Neural cell (in vitro differentiated cells): ENCODE data around the gene PFKFB3. TPM values are rescaled to one million over a fixed set of nuclear protein-coding genes. Genes with fewer than 3 reads are reported as not detected.

Experiments used
- H2AFZ ChIP-seq: fragments of 200-600, 300-800 bp; sonication (generic), shearing (Covaris generic); 2 replicates; pipeline ENCODE4 v1.6.0; 2014; ENCODE audit warnings: low read depth, mild to moderate bottlenecking, antibody characterized with exemption, low read length, moderate library complexity
- H3F3A ChIP-seq: fragments of 200-600 bp; shearing (Covaris generic); 2 replicates; pipeline ENCODE4 v1.6.1; 2016; ENCODE audit warnings: mild to moderate bottlenecking, moderate library complexity, mixed read lengths, antibody characterized with exemption, low read length; ENCODE audit not compliant: insufficient read depth, poor library complexity, severe bottlenecking
- H3K27ac ChIP-seq: fragments of 200-600, 300-800 bp; sonication (generic), shearing (Covaris generic); 2 replicates; pipeline ENCODE4 v1.5.1; 2014; ENCODE audit warnings: mild to moderate bottlenecking, low read length, moderate library complexity
- H3K27me3 ChIP-seq: fragments of 300-800, 200-600 bp; sonication (generic), shearing (Covaris generic); 2 replicates; pipeline ENCODE4 v1.6.0; 2014; ENCODE audit warnings: mild to moderate bottlenecking, low read depth, low read length, moderate library complexity; ENCODE audit not compliant: insufficient read depth
- H3K36me3 ChIP-seq: fragments of 300-800, 200-600 bp; sonication (generic), shearing (Covaris generic); 2 replicates; pipeline ENCODE4 v1.5.1; 2014; ENCODE audit warnings: mild to moderate bottlenecking, antibody characterized with exemption, low read length, moderate library complexity; ENCODE audit not compliant: insufficient read depth
- H3K4me2 ChIP-seq: fragments of 300-800, 200-600 bp; sonication (generic), shearing (Covaris generic); 2 replicates; pipeline ENCODE4 v1.6.0; 2014; ENCODE audit warnings: mild to moderate bottlenecking, low read length
- H3K4me3 ChIP-seq: fragments of 300-800, 200-600 bp; sonication (generic), shearing (Covaris generic); 2 replicates; pipeline ENCODE4 v1.5.1; 2014; ENCODE audit warnings: mild to moderate bottlenecking, low read length, moderate library complexity
- H3K79me2 ChIP-seq: fragments of 200-600 bp; shearing (Covaris generic); replicated peaks from 2 replicates; pipeline ENCODE4 v1.6.0; 2014; ENCODE audit warnings: mild to moderate bottlenecking, low read length, moderate library complexity; ENCODE audit not compliant: insufficient read depth
- H3K9ac ChIP-seq: fragments of 300-800, 200-600 bp; sonication (generic), shearing (Covaris generic); 2 replicates; pipeline ENCODE4 v1.6.1; 2016; ENCODE audit warnings: mild to moderate bottlenecking, low read length, mixed read lengths
- H3K9me2 ChIP-seq: fragments of 200-600 bp; shearing (Covaris generic); 2 replicates; pipeline ENCODE4 v1.6.1; 2016; ENCODE audit warnings: mild to moderate bottlenecking, low read length, mixed read lengths; ENCODE audit not compliant: insufficient read depth
- H3K9me3 ChIP-seq: fragments of 200-600, 300-800 bp; sonication (generic), shearing (Covaris generic); 2 replicates; pipeline ENCODE4 v1.6.1; 2016; ENCODE audit warnings: mild to moderate bottlenecking, mixed run types, low read length, moderate library complexity, mixed read lengths
- H4K20me1 ChIP-seq: fragments of 200-600 bp; shearing (Covaris generic); 2 replicates; pipeline ENCODE4 v1.6.1; 2016; ENCODE audit warnings: mild to moderate bottlenecking, mixed run types; ENCODE audit not compliant: insufficient read depth
- CTCF ChIP-seq: fragments of 450-650 bp; IDR thresholded peaks from 2 replicates; pipeline ENCODE4 v1.5.1; 2014; ENCODE audit warnings: antibody characterized with exemption, mild to moderate bottlenecking, moderate library complexity; ENCODE audit not compliant: poor library complexity, severe bottlenecking
- EP300 ChIP-seq: fragments of 450-650 bp; conservative IDR thresholded peaks from 2 replicates; pipeline ENCODE4 v1.6.1; 2014; ENCODE audit warnings: antibody characterized with exemption, mild to moderate bottlenecking, moderate library complexity; ENCODE audit not compliant: poor library complexity, severe bottlenecking
- EZH2 ChIP-seq: fragments of 200-600, 300-800 bp; shearing (Covaris generic), sonication (generic); IDR thresholded peaks from 2 replicates; pipeline ENCODE4 v1.6.1; 2014; ENCODE audit warnings: antibody characterized with exemption, low read length, borderline replicate concordance, mild to moderate bottlenecking; ENCODE audit not compliant: insufficient read depth, poor library complexity, severe bottlenecking
- MXI1 ChIP-seq: fragments of 450-650 bp; conservative IDR thresholded peaks from 2 replicates; pipeline ENCODE4 v1.6.1; 2014; ENCODE audit warnings: antibody characterized with exemption, mild to moderate bottlenecking; ENCODE audit not compliant: poor library complexity, severe bottlenecking
- POLR2AphosphoS5 ChIP-seq: IDR thresholded peaks from 2 replicates; pipeline ENCODE4 v1.6.1; 2012
- RAD21 ChIP-seq: fragments of 450-650 bp; conservative IDR thresholded peaks from 2 replicates; pipeline ENCODE4 v1.6.1; 2014; ENCODE audit warnings: antibody characterized with exemption, mild to moderate bottlenecking, moderate library complexity
- REST ChIP-seq: IDR thresholded peaks from 2 replicates; pipeline ENCODE4 v1.6.1; 2012; ENCODE audit warnings: borderline replicate concordance
- SMC3 ChIP-seq: fragments of 450-650 bp; conservative IDR thresholded peaks from 2 replicates; pipeline ENCODE4 v1.6.1; 2014; ENCODE audit warnings: antibody characterized with exemption, mild to moderate bottlenecking, moderate library complexity; ENCODE audit not compliant: poor library complexity
- TAF1 ChIP-seq: IDR thresholded peaks from 2 replicates; pipeline ENCODE4 v1.6.1; 2012; ENCODE audit warnings: low read depth
- polyA plus RNA-seq: library from polyadenylated mRNA; depleted of rRNA; stranded (reverse); fragments of >200 nt; gene quantifications from 2 replicates; pipeline ENCODE4 v1.2.3, GENCODE V29; 2014

Gene PFKFB3
- polyA plus RNA-seq, 1 donor from 2014 or later: 33.4 TPM

- Histone ChIP-seq H3K4me2 (no peak overlapping the region), H3K9me3 (no peaks in the 10 kb centered on the region), H3F3A (no peaks in the 10 kb centered on the region), H3K9me2 (no peaks in the 10 kb centered on the region), H3K9ac (no peak overlapping the region), H3K36me3 (no peaks in the 10 kb centered on the region), H3K79me2 (no peaks in the 10 kb centered on the region), H2AFZ (no peak overlapping the region), H3K27ac (no peak overlapping the region), H3K27me3 (no peaks in the 10 kb centered on the region), H4K20me1 (no peaks in the 10 kb centered on the region), H3K4me3 (no peak overlapping the region)
- no peak for TF ChIP-seq CTCF
- no peak for TF ChIP-seq RAD21
- no peak for TF ChIP-seq EP300
- TF ChIP-seq POLR2AphosphoS5: no peak
- no peak for TF ChIP-seq EZH2
- TF ChIP-seq REST: no peak
- no peak for TF ChIP-seq SMC3
- no peak for TF ChIP-seq TAF1
Observed at GRCh38 chr10:6168084-6168483, 34.6 kb upstream of the PFKFB3 start.

GRCh38 chr10:6170638-6171037, 32.1 kb upstream of the PFKFB3 start:
- H3K9me2 ChIP-seq: no peaks in the 10 kb centered on the region
- no peaks in the 10 kb centered on the region for H3K36me3 ChIP-seq
- H3K27ac ChIP-seq: no peak overlapping the region
- no peak overlapping the region for H3K4me3 ChIP-seq
- H3K9me3 ChIP-seq: no peaks in the 10 kb centered on the region
- no peaks in the 10 kb centered on the region for H3F3A ChIP-seq
- no peaks in the 10 kb centered on the region for H3K79me2 ChIP-seq
- no peaks in the 10 kb centered on the region for H4K20me1 ChIP-seq
- TF ChIP-seq MXI1 (no peak), REST (no peak), EZH2 (no peak), POLR2AphosphoS5 (no peak), SMC3 (no peak), EP300 (no peak), TAF1 (no peak), CTCF (no peak), RAD21 (no peak)
- H3K9ac ChIP-seq: no peak overlapping the region
- no peak overlapping the region for H3K4me2 ChIP-seq
- H3K27me3 ChIP-seq: no peaks in the 10 kb centered on the region
- no peak overlapping the region for H2AFZ ChIP-seq
